Measurements from ENCODE around the gene PTGS1.
"Not testable (repeated sequence)": the region's sequence is repeated elsewhere in the genome, so short reads cannot be mapped to it uniquely, and the experiment has no call there.

The PTGS1 gene

GRCh38 chr9:122346478-122347347 is 24.1 kb upstream of the PTGS1 start:
- peak in 2 of 51 donors; percentile 12 to 25 for DNase-seq

- no peak for DNase-seq
Observed at GRCh38 chr9:122347348-122348287, 23.2 kb upstream of the PTGS1 start.

- DNase-seq = no peak
Observed at GRCh38 chr9:122348288-122348777, 22.5 kb upstream of the PTGS1 start.

- no peak for DNase-seq
Observed at GRCh38 chr9:122348791-122349190, 22.0 kb upstream of the PTGS1 start.

GRCh38 chr9:122349201-122349600 is 21.6 kb upstream of the PTGS1 start:
- no peak for DNase-seq

- DNase-seq = peak in 50 of 51 donors; percentile 25 to 91 (median 74)
Observed at GRCh38 chr9:122350577-122351355, 20.1 kb upstream of the PTGS1 start.

- peak in 7 of 51 donors; percentile 11 to 32 (median 16) for DNase-seq
Observed at GRCh38 chr9:122354536-122355199, 16.2 kb upstream of the PTGS1 start.

GRCh38 chr9:122355336-122355875 is 15.4 kb upstream of the PTGS1 start:
- no peak for DNase-seq

GRCh38 chr9:122356627-122357026 is 14.2 kb upstream of the PTGS1 start:
- no peak for DNase-seq

GRCh38 chr9:122360891-122361290 is 9.9 kb upstream of the PTGS1 start:
- DNase-seq = no peak

GRCh38 chr9:122363131-122363530 is 7.7 kb upstream of the PTGS1 start:
- not testable (repeated sequence) for DNase-seq

GRCh38 chr9:122364117-122364782 is 6.6 kb upstream of the PTGS1 start:
- DNase-seq = no peak

- DNase-seq = no peak
Observed at GRCh38 chr9:122364783-122365150, 6.1 kb upstream of the PTGS1 start.

- DNase-seq = no peak
Observed at GRCh38 chr9:122366074-122366660, 4.7 kb upstream of the PTGS1 start.

- DNase-seq = no peak
Observed at GRCh38 chr9:122367065-122367464, 3.8 kb upstream of the PTGS1 start.

- no peak for DNase-seq
Observed at GRCh38 chr9:122367774-122368460, 2.9 kb upstream of the PTGS1 start.

GRCh38 chr9:122368642-122369041 is 2.2 kb upstream of the PTGS1 start:
- no peak for DNase-seq

- peak in 2 of 51 donors; percentile 7 to 11 for DNase-seq
Observed at GRCh38 chr9:122370303-122370702, 521 bp upstream of the PTGS1 start.

- DNase-seq = no peak
Observed at GRCh38 chr9:122371846-122372245, 1.0 kb downstream of the PTGS1 start.
